Spleen (tissue), 7 donors: Measurements from ENCODE around the gene RBM4.

Experiments
- CTCF ChIP-seq, 11 experiments: fragments of 200-600 bp in 7 of 11; fragments of 450-650 bp in 4 of 11; sonication (generic) in 4 of 11; IDR thresholded peaks in 8 of 11; conservative IDR thresholded peaks in 3 of 11; 1 replicate in 7 of 11; 2 replicates in 4 of 11; pipeline versions ENCODE4 v1.4.0 to v1.8.0; 2016 to 2021; ENCODE audit warnings: antibody characterized with exemption in 11 of 11, inconsistent platforms in 4 of 11, mild to moderate bottlenecking in 1 of 11
- POLR2A ChIP-seq, 3 donors: fragments of 450-650 bp; IDR thresholded peaks; one replicate each; pipeline ENCODE4 v1.5.1; 2017; ENCODE audit warnings: antibody characterized with exemption in 3 of 3, mild to moderate bottlenecking in 1 of 3
- POLR2AphosphoS5 ChIP-seq, 3 donors: sonication (generic); formaldehyde crosslinking; IDR thresholded peaks; one replicate each; pipeline ENCODE4 v1.5.1; 2017; ENCODE audit warnings: antibody characterized with exemption in 3 of 3
- donor health status: DM: no; HTN: no; CAD: no; lungs with moderate emphysema.
- donor health status: DM: no; HTN: no; CAD: no.
- donor health status: DM: no; HTN: no; CAD: no.

- TF ChIP-seq POLR2A (IDR thresholded peaks at IDR 0.05) = no peak
- no peak for TF ChIP-seq CTCF (IDR thresholded peaks at IDR 0.05 in 8 of 11, conservative IDR thresholded peaks at IDR 0.05 in 3 of 11)
- no peak for TF ChIP-seq POLR2AphosphoS5 (IDR thresholded peaks at IDR 0.05)
These were observed 34.3 kb upstream of the RBM4 start for GRCh38 chr11:66604155-66604554.
